Cardiac fibroblast (primary cell): ENCODE results near the gene PLA2G4D.

Source experiments
- DNase-seq, 2 donors: peaks; one replicate each; pipeline versions ENCODE4 v3.0.0 to v3.0.0-alpha.2; 2010; ENCODE audit warnings: low read depth in 2 of 2
- H3K4me3 ChIP-seq, 2 donors: replicated peaks in 1 of 2; 1 replicate in 1 of 2; 2 replicates in 1 of 2; pipeline ENCODE4 v1.5.1; 2011; ENCODE audit warnings: low read depth in 2 of 2, low read length in 2 of 2, mild to moderate bottlenecking in 2 of 2, moderate library complexity in 1 of 2
- TF ChIP-seq, protein P1 (sequence below): IDR thresholded peaks from one replicate; pipeline ENCODE4 v1.5.1; 2011; ENCODE audit warnings: low read depth, mild to moderate bottlenecking, low read length, inconsistent platforms

PLA2G4D gene

GRCh38 chr15:42133886-42134502 lies 39.6 kb upstream of the PLA2G4D start:
- TF ChIP-seq, protein P1, sequence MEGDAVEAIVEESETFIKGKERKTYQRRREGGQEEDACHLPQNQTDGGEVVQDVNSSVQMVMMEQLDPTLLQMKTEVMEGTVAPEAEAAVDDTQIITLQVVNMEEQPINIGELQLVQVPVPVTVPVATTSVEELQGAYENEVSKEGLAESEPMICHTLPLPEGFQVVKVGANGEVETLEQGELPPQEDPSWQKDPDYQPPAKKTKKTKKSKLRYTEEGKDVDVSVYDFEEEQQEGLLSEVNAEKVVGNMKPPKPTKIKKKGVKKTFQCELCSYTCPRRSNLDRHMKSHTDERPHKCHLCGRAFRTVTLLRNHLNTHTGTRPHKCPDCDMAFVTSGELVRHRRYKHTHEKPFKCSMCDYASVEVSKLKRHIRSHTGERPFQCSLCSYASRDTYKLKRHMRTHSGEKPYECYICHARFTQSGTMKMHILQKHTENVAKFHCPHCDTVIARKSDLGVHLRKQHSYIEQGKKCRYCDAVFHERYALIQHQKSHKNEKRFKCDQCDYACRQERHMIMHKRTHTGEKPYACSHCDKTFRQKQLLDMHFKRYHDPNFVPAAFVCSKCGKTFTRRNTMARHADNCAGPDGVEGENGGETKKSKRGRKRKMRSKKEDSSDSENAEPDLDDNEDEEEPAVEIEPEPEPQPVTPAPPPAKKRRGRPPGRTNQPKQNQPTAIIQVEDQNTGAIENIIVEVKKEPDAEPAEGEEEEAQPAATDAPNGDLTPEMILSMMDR = peak; percentile 81
- no peak overlapping the region for H3K4me3 ChIP-seq
- peak; percentile 40 to 47 for DNase-seq

GRCh38 chr15:42133356-42133755 lies 39.0 kb upstream of the PLA2G4D start:
- H3K4me3 ChIP-seq = no peak overlapping the region
- TF ChIP-seq, protein P1 = no peak
- no peak for DNase-seq

DNA sequence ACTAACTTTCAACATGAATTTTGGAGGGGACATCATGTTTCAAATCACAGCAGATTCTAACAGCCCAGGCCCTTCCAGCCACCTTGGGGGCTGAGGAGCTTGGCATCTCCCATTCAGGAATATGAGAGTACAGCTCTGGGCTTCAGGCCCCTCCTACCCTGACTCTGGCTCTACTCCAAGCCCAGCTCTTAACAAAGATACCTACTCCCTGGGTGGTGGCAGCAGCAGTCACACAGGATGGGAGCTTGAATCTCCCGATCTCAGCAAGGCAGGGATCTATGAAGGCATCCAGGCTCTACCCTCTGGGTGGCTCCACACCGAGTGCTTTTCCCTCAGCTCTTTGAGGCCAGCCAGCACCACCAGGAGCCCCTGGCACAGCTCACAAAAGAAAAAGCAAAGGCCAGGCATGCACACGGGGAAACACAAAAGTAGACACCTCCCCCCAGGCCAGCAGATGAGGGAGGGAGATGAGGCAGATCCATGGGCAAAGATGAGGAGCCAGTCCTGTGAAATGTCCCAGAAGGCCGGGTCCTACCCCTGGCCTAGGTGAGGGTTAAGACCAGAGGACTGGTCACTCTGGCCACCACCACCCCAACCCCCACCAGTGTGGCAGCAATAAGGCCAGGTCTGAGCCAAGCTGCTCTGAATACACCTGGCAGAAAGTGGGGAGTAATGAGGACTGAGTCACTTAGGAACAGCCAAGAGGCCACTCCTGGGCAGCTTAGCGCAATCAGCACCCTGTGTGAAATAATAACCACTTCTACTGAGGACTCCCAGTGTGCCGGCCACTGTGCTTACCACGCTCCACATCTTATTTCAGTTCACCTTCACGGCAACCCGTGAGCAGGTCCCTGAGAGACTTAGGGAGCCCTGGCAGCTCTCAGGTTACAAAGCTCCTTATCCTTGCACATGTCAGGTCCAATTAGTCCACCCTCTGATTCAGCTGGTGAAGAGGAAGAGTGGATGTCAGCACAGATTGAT lies 37.8 kb upstream of the PLA2G4D start:
- TF ChIP-seq, protein P1 = no peak
- no peak for DNase-seq

GRCh38 chr15:42131006-42131405 lies 36.6 kb upstream of the PLA2G4D start:
- DNase-seq = no peak
- TF ChIP-seq, protein P1 = no peak
- no peak overlapping the region for H3K4me3 ChIP-seq

More for the DNA sequence above, 37.8 kb upstream of the PLA2G4D start:
- H3K4me3 ChIP-seq = no peak overlapping the region

DNA sequence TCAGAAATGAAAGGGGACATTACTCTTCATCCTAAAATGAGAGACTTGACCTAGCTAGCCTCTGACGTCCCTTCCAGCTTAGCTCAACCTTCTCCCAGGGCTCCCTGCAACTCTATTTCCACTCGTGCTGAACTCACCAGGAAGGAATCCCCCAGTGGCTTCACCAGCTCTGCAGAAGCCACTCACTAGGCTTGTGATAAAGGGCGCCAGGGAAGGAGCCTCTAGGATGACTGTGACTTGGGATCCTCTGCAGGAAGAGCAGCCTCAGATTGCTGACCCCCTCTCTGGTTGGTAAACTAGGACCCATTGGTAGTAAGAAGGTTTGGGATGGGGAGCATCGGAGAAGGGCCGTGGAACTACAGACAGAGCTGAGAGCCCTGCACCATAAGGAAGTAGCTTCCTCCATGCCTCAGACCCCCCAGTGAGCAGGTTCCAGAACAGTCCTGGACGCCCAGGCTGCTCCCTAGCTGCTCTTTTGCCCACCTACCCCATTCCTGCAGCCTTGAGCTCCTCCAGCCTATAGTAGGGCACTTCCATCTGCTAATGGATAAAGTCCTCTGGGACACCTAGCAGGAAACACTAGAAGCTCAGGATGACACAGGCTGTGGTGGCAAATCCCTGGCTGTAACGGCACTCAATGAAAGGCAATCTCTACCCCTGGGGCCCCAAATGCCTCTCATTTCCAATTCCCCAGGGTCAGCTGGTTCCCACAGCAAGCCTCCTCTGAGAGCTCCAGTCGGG lies 36.1 kb upstream of the PLA2G4D start:
- DNase-seq = no peak
- TF ChIP-seq, protein P1 = no peak
- no peak overlapping the region for H3K4me3 ChIP-seq

GRCh38 chr15:42129364-42129763 lies 35.0 kb upstream of the PLA2G4D start:
- TF ChIP-seq, protein P1 = no peak
- no peak overlapping the region for H3K4me3 ChIP-seq
- DNase-seq = no peak
